GM18517 (cell line): ENCODE measurements around the gene MAL.

Experiments used
- ATAC-seq: cut with Tn5 transposase; IDR thresholded peaks from one replicate; pipeline ENCODE4 v1.9.1; 2021; ENCODE audit warnings: mild to moderate bottlenecking, moderate library complexity; ENCODE audit not compliant: unreplicated experiment

The MAL gene

DNA sequence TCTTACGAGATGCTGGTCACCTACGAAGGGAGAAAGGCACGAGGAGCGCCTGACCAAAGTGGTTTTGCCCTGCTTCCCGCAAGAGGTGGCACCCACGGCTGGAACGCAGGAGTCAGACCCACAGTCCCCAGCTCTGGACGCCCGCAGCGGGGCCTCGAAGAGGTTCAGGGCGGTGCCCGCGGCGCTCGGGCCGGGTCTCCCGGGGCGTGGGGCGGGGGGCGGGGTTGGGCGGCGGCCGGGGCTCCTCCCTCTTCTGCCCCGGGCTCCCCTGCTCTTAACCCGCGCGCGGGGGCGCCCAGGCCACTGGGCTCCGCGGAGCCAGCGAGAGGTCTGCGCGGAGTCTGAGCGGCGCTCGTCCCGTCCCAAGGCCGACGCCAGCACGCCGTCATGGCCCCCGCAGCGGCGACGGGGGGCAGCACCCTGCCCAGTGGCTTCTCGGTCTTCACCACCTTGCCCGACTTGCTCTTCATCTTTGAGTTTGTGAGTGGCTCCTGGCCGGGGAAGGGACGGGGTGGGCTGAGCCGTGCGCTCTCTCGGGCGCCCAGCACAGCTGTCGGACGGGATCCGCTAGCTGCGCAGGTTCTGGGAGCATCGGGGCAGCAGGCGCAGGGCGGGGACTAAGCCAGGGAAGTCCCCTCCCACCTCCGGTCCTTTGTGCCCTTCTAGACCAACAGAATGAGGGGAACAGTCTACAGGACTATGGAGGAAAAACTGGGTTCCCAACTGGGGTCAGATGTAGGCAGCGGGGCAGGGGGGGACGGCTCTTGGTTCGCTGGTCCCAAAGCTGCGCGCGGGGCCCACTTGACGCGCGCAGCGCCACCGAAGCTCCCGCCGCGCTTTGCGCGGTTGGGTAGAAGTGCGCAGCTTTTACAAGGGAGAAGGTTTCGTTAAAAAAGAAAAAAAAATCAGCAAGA, at the start of gene MAL:
Gene MAL, plus strand, starts transcription at position 303 of the 914 bp plus-strand sequence. Its CDS starts 85 bp downstream, at position 388.
- no peak for ATAC-seq

DNA sequence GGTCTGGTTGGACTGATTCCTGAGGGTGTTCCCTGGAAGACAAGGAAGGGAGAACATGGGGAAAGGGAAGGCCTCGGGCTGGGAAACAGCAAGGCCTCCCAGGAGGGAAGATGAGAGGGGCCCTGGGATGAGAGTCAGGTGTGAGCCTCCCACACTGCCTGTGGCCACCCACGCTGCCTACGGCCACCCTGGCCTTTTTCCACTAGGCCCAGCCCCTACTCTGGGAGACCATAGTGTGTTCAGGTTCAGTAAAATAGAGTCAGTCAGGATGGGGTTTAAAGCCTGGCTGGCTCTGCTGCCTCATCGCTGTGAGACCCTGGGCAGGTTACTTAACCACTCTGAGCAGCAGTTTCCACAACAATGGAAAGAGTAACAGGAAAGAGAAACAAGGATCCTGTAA, 47.7 kb upstream of the MAL start:
- ATAC-seq = no peak

DNA sequence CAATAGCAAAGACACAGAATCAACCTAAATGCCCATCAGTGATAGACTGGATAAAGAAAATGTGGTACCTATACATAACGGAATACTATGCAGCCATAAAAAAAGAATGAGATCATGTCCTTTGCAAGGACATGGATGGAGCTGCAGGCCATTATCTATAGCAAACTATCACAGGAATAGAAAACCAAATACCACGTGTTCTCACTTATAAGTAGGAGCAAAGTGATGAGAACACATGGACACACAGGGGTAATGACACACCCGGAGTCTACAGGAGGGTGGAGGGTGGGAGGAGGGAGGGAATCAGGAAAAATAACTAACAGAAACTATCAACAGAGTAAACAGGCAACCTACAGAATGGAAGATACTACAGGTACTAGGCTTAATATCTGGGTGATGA, 46.6 kb upstream of the MAL start:
- ATAC-seq = no peak

DNA sequence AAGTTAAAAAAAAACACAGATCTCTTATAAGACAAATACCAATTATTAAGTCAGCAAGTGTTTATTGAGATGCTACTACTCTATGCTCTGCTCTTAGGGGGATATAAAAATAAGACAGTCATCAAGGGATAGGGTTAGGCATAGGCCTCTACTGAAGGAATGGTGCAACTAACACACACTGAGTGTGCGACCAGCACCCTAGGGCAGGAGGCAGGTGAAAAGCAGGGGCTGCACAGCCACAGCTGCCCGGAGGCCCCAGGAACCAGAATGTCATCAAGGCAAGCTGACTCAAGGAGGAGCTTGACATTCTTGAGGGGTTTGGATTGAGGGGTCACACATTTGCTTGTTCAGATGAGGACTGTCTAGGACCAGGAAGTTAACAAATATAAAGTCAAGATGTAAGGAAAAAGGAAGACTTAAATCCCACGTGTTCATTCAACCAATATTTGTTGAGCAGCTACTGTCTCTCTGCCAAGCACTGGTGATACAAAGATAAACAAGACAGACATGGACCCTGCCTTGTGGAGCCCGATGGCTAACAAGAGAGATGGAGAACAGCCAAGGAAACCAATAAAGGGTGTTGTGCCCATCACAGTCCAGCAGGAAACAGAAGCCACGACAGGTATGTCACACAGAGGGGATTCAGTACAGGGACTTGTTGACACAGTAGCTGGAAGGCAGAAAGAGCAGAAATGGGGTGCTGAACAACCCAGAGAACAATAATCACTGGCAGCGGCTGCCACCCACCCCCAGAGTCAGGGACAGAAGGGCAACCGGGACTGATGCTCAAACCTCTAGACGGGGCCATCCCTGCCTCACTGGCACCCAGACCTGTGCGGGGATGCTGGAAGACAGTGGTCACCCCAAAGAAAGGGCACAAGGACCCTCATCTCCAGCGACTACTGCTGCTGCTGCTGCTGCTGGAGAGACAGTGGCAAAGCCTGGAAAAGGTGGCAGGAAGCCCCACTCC, 45.8 kb upstream of the MAL start:
- ATAC-seq = no peak

DNA sequence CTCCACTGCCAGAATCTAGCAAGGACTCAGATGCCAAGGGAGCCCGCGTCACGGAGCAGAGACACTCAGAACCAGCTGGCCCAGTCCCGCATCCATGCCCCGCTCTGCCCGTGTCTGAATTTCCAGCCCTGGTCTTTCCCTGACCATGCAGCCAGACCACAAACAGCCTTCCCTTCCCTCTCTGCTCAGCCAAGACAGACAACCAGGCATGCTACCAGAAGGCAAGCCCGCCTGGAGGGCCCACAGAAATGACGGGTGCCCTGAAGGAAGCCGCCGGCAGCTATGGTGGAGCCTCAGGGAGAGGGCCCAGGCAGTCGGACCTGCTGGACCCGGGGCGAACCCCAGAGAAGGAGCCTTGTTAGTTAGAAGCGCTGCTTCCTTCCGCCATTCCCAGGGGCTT, 45.1 kb upstream of the MAL start:
- ATAC-seq = no peak

DNA sequence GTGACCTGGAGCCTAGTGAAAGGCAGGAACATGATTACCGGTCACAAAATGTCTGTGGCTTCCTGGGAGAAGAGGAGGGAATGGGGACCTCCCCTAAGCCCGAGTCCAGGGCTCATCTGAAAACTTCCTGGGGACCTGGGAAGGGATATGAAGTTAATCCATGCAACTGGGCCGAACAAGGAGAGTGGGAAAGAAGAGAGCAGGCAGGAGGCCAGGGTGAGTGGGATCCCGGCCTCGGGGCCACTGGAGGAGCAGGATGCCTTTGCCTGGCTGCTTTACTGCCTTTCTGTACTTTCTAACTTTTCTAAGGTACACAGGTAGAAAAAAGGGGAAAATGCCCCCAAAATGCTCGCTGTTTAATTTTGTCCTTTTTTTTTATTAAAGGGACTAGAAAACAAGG, 43.4 kb upstream of the MAL start:
- ATAC-seq = no peak

DNA sequence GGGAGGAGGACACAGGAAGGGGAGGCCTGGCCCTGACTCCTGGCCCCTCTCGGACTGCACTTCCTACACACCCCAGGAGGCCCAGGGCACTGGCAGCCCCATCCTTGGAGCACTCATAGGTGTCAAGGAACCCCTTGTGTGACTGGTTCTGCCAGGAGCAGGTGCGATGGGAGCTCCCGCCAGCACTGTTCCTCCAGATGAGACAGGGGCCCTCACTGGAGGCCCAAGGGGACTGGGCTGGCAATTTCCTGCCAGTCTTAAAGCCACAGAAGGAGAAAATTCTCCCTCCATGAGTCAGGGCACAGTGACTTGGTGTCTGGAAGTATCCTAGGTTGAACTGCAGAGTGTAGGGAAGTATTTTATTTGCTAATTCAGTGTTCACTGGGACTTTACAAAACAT, 42.8 kb upstream of the MAL start:
- ATAC-seq = no peak

DNA sequence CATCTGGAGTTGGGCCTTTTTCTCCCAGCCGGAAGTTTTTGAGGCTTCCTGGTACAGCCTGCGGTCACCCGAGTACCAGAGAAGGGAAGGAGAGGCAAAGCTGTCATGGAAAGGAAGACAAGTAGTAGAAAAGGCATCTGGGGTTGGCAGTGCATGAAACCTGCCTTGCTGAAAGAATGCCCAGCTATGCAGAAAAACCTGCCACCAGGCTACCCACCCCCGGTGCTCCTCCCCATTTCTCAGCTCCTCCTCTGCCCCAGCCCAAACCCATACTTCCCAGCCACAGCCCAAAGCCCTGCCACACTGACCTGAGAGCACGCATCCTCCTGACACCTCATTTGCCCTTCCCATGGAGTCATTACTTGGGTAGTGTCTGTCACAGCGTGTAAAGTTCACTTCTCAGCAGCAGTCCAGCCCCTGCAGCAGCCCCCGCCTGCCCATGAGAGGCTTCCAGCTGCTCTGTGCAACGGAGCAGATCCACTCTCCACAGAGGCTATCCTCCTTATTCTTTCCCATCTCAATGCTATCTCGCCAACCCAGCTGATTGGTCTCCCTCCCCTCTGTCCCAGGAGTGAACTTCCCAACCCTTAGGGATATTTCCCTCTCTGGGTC, 40.4 kb upstream of the MAL start:
- no peak for ATAC-seq

DNA sequence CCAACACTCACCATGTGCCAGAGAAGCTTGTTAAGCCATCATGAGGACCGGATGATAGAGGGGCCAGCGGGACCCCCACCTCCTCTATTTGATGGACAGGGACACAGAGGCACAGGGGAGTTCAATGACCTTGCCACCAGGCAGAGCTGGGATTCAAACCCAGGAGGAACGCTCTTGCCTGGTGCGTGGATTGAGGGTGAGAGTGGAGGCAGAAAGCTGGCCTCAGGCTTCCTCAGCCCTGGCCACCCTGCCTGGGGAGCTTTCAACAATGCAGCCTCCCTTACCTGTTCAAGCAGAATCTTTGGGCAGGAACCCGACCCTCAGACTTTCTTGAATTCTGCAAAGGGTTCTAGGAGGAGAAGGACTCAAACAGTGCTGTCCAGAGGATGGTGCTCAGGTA, 39.9 kb upstream of the MAL start:
- no peak for ATAC-seq

DNA sequence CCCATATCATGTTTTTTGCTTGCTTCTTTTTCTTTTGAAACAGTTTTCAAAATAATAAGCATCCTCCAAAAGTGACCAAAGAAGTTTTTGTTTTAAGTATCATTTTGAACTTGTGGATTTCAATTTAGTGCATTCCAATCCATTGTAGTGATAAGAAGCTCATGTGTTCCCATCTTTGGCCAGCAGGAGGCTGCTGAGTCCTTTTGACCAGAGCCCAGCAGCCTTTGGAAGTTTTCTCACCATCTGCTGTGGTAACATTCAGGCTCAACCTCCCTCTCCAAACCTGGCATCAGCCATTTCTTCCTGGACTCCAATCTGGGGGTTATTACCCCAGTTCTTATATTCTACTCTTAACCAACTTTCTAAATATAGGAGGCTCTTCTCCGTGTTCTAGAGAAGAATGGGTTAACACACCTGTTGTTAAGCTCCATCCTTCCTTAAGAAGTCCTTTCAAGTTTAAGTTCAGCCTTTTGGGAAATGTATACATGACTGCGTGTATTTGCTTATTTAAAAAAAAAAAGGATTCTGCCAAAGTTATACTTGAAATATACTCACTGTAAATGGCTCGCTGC, 39.0 kb upstream of the MAL start:
- peak; percentile 81 for ATAC-seq

DNA sequence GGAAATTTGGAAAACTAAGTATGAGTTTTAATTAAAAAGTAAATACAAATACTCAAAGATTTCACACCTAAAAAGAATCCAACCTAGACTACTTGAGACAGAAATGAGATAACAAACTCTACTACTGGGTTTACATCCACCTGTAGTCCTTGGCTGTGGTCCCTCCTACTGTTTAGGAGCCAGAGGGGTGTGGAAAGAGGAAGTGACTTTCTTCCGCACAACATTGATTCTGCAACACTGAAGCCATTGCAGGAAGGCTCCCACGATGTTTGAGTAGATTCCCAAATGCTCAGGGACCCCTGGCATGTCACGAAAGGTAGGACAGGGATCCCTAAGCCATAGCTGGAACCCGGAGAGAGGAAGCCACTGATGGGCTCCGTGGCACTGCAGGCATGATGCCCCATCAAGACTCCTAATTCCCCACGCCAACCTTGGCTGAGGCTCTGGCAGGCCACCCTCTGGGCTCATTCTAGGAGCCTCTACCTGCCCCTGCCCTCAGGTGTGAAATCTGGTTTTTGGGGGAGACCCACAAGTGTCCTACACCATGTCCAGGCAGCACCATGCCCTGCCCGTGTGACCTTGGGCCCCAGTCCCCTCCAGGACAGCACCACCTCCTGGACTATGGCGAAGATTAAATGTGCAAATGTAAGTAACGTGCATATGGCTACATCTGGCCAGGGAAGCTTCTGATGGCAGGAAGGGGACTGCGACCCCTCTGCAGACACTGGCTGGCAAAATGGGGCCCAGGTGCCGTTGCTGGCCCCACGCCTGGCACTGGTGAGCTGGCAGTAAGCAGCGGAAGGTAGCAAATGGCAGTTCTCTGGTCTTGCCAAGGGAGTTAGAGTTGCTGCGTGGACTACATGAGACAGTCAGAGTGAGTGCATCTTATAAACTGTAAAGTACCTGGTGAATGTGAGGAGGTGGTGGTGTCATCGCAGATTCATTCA, 38.2 kb upstream of the MAL start:
- no peak for ATAC-seq

DNA sequence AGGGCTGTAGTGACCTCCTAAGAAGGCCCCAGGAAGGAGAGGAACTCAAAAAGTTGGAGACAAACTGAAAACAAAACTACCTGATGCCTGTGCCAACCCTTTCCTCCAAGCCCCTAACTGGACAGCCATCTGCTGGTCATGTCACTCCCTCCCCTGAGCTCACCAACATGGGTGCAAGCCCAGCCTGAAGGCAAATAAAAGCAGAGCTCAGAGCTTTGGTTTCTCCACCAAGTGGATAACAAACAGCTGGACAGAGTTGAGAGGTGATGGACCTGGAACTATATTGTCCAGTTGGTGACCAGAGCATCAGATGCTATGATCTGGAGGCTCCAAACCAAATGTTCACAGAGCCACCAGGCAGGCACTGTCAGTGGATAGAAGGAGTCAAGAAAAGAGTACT, 34.6 kb upstream of the MAL start:
- ATAC-seq = no peak

DNA sequence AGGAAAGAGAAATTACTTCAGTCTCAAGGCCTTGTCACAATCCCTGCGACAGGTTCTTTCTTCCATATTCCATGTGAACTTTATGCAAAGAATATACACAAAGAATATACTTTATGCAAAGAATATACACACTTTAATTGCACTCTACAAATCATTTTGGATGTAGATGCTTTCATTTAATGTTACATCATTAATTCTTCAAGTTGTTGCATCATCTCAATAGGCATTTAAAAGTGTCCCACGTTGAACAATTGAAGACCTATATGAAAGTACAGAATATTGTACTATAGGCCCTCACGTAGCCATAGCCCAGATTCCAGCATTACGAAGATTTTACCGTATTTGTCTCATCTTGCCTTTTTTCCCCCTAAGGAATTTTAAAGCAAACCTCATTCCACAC, 33.1 kb upstream of the MAL start:
- no peak for ATAC-seq

DNA sequence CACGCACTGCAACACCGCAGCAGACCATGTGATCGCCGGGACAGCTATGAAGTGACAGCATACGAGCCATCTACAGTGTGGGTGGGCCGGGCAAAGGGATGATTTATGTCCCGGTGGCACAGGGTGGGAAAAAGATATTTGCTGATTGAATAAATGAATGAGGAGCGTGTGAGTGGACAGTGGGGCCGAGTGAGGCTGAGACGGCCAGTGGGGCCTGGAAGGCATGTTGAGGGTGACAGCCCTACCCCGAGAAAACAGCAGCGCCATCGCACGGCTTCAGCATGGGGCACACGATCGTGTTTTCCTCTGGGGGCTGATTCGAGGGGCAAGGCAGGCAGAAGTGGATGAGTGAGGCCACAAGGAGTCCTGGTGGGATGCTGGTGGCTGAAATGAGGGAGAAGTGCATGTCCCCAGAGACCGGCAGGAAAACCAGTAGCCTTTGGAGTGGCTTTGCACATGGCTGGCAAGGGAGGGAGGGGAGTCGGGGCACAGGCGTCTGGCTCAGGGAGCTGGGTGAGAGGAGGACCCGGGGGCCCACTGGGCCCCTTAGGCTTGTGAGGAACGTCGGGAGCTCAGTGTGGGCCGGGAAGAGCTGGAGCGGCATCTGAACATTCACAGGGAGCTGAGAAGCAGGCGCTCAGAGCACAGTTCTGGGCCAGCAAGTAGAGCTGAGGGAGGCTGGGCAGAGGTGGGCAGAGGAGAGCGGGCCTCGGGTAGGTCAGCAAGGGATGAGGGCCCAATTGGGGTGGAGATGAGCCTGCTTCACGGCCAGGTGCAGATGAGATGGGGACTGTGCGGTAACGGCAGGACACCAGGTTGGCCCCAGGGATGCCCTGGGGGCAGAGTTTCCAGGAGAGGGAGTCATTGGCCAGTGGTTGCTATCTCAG, 32.1 kb upstream of the MAL start:
- ATAC-seq = no peak

DNA sequence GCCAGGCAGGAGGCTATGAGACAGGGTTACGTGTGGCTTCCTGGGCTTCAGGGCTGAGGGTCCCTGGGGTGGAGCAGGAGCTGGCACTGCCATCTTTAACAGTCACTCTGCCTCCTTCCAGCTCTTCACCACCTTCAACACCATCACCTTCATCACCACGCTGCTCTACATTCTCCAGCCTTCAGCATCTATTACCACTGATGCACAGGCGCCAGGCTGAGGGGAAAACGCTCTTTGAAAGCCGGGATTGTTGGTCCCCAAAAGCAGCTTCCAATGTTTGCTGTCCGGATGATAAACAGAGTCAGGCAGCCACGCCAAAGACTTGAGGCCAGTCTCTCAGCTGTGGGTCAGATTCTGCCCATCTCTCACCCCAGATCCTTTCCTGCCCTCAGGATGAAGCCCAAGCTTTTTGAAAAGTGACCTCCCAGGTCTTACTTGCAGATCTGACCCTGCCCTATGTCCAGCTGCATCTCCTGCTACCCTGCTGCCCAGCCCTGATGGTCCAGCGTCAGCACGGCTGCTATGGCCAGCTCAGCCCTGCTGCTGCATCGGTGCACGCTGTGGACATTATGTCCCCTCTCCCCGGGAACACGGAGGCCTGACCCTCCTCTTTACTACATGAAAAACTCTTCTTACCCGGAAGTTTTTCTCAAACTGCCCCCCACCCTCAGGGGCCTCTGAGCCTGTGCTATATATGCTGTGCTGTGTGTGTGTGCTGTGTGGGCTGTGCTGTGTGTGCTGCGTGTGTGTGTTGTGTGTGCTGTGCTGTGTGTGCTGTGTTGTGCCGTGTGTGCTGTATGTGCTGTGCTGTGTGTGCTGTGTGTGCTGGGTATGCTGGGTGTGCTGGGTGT, 31.2 kb upstream of the MAL start:
- no peak for ATAC-seq

DNA sequence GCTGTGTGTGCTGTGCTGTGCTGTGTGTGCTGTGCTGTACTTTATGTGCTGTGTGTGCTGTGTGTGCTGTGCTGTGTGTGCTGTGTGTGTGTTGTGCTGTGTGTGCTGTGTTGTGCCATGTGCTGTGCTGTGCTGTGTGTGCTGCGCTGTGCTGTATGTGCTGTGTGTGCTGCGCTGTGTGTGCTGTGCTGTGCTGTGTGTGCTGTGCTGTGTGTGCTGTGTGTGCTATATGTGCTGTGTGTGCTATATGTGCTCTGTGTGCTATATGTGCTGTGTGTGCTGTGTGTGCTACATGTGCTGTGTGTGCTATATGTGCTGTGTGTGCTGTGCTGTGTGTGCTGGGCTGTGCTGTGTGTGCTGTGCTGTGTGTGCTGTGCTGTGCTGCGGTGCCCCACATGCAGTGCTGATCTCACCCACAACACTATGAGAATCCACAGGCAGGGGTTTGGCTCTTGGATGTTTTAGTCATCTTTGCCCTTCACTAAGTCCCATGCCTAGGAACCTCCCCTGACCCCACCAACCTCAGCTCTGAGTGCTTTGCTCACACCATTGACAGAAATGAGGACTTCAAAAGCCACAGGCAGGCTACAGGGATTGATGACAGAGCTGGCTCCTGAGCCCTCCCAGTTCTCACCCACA, 30.5 kb upstream of the MAL start:
- ATAC-seq = no peak

DNA sequence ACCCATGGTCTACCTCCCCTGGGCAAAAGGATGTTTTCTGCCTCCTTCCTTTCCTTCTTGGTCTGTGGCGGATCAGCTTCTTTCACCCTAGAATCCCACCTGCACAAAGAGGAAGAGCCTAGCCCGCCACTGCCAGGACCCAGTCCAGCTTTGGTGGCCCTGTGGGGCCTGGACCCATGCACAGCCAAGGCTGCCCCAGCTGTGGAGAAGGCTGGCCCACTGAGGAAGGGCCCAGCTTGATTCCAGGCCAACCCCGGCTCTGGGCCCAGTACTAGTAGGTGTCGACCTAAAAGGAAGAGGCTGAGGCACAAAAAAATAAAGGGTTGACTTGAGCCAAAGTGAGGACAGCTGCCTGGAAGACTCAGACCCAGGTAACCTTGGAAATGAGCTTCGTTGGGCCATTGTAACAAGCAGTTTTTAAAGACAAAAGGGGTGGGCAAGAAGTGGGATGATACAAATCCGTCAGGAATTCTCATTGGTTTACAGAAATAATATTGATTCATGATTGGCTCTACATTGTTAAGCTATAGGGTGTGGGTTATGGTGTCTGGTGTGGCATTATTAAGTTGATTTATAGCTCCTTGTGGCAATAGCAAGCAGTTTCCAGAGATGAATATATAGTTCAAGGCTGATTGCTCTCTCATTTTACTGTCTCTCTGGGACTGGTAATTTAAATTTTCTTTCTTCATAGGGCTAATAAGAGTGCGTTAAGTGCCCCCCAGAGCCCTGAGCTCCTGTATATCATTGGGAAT, 29.8 kb upstream of the MAL start:
- ATAC-seq = no peak
